Activated T-cell treated with anti-CD3 and anti-CD28 coated beads, Interleukin-2, amount 50 U/mL, for 48 hours (primary cell): ENCODE data around the gene TSTD1.
A peak's percentile ranks its signal among the peaks of the same experiment; 100 is the strongest.

ENCODE experiments used
- DNase-seq, 2 experiments: peaks; one replicate each; pipeline ENCODE4 v3.0.0-alpha.2; 2020

TSTD1 gene, protein sequence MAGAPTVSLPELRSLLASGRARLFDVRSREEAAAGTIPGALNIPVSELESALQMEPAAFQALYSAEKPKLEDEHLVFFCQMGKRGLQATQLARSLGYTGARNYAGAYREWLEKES

GRCh38 chr1:161038523-161039153 lies at the start of gene TSTD1:
TSS of gene TSTD1 (minus strand) at chr1:161038964. CDS start at chr1:161038889, 75 bp downstream.
- DNase-seq = peak; percentile 87 to 90

DNA sequence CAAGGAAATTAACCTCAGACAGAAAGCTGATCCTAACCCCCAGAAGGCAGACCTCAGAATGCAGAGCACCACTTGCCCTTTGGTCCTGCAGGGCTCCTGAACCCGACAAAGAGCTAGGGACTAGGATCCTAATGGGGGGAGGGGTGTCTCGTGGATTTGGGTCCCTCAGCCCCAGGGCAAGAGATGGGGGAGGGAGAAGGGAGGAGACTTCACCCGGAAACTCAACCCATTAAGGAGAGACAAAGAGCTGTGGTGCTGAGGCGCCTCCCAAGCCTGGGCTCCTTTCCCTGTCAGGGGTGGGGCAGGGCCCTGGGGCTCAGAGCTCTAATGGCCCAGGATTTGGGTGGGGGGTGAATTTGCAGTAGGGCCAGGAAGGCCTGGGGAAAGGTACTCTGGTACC lies 47.7 kb upstream of the TSTD1 start:
- DNase-seq = no peak

DNA sequence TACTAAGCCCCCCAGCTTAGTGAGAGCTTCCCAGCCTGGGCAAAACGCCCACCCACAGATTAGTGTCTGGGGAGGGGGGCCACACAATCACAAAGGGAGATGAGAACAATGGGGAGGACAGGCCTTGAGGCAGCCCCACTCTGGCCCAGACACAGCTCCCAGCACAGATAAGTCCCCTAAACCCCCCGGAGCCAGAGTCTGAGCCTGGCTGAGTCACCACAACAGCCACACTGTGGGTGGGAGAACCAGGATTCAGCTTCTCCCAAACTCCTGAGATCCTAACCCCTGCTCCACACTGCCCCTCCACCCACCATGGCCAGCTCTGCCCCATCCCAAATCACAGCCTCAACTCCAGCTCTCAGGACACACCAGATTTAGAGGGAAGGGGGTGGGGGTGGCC lies 46.4 kb upstream of the TSTD1 start:
- DNase-seq = no peak

DNA sequence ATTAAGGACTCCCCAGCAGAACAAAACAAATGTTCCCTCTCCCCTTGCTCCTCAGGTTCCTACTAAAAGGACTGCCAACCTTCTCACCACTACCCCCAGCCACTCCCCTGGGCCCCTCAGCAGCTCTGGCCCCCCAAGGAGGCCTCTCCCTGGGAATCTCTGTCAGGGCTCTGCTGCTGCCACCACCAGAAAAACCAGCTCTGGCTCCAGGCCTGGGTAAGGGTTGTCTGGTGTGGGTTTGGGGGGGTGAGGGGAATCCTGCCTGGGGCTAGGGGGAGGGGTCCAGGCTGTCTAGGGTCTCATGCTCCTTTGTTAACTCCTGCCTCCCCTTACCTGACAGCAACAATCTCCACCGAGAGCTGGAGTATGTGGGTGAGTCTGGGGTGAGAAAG lies 45.8 kb upstream of the TSTD1 start:
- no peak for DNase-seq

GRCh38 chr1:161083748-161084596 lies 45.2 kb upstream of the TSTD1 start:
- DNase-seq = no peak

DNA sequence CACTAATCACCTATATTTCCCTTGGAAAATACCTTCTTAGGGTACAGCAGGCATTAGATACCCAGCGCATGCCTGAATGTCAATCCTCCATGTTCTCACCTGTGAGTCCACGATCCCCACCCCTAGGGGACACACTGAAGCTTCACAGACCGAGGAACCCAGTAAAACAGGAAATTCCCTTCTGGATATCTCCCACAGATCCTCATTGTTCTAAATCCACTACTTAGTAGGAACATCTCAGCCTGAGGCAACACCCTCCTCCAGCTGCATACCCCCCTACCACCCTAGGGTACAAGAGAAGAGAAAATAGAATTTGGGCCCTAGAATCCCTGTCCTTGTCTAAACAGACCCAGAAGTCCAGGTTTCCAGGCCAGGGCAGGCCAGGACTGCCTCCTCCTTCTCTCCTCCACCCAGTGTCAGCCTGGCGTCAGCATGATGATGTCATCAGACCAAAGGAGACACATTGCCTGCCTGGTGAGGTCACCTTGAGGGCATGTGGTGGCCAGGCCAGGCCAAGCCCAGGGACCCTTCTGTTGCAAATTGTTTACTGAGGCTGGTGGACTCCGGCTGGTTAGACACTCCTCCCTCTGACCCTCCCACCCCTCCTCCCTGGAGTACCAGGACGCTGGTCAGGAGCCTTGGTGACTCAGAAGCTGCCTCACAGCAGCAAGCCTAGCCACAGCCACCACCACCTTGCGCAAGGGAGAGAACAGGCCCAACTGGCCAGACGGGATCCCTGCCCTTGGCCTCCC lies 44.4 kb upstream of the TSTD1 start:
- DNase-seq = no peak

DNA sequence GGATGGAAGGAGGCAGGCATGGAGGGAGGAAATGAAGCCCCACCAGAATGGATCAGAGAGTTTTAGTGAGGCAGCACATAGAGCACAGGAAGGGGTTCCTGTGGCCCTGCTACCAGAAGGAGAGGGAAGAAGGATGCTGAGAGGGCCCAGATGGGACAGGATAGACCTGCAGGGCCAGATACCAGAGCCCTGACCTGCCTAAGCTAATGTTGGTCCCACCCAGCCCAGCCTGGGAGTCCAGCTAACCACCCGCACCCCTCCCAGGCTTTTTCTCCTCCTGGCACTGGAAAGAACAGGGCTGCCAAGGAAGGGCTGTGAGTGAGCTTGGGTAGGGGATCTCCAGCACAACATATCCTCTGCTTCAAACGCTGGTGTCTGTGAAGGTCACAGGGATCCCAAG lies 43.7 kb upstream of the TSTD1 start:
- no peak for DNase-seq

GRCh38 chr1:161081519-161081918 lies 42.8 kb upstream of the TSTD1 start:
- no peak for DNase-seq

DNA sequence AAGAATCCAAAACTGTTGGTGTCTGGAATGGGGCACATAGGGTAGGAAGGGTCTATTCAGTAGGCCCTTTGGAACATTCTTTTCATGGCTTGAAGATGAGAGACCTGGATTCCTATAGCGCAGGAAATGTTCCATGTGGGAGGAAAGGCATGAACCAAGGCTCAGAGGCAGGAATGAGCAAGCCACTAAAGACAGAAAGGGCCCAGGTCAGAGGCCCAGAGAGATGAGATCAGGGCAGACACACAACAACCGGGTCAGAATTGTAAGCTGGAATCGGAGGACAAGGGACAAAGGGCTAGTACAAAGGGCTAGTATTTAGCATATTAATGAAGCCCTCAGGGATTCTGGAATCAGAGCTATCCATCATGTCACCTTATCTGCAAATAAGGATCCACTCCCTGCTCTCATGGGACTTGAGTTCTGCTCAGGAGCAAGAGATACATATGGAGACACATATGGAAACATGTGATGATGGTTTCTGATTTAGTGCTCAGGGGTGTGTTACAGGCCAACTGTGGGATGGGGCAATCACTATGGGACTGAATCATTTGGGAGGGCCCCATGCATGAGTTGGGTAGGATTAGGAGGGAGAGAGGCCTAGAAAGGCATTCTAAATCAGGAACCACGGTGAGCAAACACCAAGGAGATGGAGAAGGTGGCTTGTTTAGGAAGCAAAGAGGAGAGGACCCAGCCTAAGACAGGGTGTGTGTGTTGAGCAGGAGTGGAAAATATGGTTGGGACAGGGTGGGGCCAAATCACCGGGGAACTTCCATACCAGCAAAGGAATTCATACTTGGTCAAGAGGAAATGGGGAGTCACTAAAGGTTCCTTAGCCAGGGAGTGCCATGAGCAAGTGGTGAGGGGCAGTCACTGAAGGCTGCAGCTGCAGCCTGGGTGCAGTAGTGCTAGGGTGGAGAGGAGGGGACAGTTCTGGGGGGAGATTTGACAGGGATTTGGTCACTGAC lies 42.0 kb upstream of the TSTD1 start:
- no peak for DNase-seq

DNA sequence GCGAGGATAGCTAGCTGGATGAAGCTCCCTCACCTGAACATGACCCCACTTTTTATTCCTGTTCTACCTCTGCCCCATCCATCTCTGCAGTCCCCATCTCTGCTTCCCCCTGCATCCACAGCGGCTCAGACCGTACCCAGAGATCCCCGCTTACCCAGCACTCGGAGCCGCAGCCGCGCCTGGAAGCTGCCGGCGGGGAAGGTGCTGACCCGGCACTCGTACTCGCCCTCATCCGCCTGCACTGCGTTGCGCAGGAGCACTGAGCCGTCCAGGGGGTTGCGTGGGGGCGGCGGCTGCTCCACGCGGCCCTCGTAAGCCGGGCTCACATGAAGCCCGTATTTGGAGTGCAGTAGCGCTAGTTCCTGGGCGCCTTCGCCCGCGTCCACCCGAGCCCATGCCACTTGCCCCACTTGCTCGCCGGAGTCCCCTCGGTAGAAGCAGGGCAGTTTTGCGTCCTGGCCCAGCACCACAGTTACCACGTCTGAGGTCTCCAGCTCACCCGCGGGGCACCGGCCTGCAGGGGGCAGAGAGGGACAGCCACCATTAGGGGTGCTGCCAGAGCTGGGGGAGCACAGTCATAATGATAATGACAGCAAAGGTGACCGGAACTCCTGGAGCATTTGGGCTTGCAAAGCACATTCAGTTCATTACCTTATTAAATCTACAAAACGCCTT lies 40.8 kb upstream of the TSTD1 start:
- DNase-seq = no peak

DNA sequence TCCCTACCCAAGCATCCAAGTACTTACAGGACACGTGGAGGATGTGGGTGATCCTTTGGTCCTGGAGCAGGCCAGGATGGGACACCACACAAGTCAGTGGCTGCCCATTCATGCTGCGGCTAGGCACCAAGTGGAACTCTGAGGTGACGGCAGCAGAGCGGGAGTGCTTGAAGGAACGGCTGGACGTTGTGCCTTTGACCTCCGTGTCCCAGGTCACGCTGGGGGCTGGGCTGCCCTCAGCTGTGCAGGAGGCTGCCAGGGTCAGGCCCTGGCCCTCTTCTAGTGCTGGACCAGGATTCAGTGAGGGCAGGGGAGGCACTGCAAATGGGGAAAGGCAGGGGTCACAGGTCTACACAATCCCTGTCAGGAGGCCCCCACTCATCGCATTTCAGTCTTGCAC lies 38.7 kb upstream of the TSTD1 start:
- no peak for DNase-seq

DNA sequence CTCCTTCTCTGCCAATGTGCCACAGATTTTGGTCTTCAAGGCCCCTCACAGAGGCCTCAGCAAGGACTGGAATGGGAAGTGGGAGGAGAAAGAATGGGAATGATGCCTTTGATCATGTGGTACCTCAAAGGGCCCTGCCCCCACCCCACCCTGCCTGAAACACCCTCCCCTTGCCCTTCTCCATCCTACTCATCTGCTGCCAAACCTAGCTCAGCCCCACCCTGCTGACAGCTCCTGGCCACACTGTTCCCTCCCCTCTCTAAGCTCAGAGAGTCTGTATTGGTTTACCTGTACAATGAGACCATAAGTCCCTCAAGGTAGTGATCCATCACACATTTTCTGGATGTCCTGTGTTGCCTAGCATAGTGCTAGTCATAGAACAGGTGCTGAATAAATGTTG lies 37.6 kb upstream of the TSTD1 start:
- no peak for DNase-seq

DNA sequence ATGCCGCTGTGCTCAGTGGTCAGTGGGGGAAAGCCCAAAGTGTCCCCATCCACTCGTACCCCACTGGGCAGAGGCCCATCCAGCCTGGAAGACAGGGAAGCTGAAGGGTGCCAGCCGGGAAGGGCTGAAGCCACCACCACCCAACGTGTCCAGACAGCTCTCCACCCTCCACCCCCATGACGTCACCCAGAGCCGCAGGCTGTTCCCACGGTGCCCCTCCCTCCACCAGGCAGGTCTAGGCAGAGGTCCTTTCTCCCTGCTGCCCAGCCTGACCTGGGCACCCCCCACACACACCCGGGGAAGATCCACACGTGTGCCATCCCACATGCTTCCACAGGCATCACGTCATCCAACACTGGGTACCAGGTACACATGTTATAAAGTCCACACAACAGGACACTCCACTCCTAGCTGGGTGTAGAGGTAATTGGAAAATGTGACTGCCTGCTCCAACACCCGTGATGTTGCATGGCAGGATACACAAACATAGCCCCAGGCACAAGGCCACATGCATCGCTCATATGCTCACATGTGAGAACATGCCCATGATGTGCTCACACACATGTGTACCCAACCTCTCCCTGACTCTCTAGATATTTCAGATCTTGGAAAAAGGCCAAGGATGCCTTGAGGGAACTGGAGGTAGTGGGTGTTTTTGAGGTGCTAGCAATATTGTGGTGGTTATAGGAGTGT lies 36.1 kb upstream of the TSTD1 start:
- no peak for DNase-seq

DNA sequence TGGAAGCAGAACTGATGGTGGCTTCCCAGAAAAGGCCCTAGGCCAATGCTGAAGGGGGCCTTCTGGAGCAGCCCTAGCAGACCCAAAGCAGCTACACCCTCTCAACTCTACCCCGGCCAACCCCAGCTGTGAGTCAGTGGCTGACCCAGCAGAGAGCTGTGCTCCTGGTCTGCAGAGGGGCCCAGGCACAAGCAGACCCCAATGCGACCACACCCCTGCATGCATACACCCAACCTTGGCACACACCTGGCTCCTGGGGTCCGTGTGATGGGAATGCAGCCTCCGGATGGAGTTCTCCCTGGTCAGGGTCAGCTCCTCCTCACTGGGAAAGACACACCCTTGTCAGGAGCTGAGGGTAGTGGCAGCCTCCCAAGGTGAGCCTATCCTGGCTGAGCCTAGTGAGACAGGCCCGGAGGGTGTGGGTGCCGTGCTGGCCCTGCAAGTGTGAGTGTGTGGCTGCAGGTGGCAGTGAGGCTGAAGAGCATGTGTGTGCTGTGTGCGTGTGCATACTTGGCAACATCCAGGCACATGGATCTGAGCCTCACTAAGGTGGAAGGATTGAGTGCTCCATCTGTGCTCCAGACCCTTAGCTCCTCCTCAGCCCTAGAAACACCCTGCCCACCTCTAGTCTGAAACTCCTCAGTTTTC lies 34.8 kb upstream of the TSTD1 start:
- DNase-seq = no peak

- DNase-seq = no peak
Observed at GRCh38 chr1:161072751-161073449, 34.1 kb upstream of the TSTD1 start.

- DNase-seq = peak; percentile 57 to 67
Observed at GRCh38 chr1:161071886-161072371, 33.2 kb upstream of the TSTD1 start.

DNA sequence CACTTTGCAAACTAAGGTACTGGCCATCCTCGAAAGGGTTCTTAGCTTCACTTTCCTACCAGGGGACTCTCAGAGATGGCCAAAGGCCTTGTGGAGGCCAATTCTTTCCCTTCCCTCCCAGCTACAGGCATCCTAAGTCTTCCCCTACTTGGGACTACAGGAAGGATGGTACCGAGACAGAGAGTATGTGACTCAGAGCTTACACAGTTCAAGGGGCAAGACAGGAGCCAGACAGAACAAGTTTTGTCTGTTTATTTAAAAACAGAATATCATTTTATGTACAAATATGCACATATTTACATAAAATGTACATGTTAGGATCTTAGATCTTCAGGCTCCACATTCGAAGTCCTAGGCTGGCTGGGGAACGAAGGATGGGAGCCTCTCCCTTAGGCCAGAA lies 32.0 kb upstream of the TSTD1 start:
- DNase-seq = no peak

- peak; percentile 87 to 88 for DNase-seq
Observed at GRCh38 chr1:161069731-161070270, 31.0 kb upstream of the TSTD1 start, which contains the start of gene ARHGAP30. TSS of gene ARHGAP30 (minus strand) at chr1:161069891. CDS start at chr1:161069624, 267 bp downstream.

- peak in 1 of 2 experiments; percentile 46 for DNase-seq
Observed at GRCh38 chr1:161069241-161069640, 30.5 kb upstream of the TSTD1 start.
